Activated CD8-positive, alpha-beta memory T cell treated with anti-CD3 and anti-CD28 coated beads for 4 hours (primary cell): Measurements from ENCODE around the gene COG4.

Source experiments
- DNase-seq, 2 donors: peaks; one replicate each; pipeline ENCODE4 v3.0.0-alpha.2; 2020; ENCODE audit warnings: low read depth in 2 of 2

The COG4 gene

GRCh38 chr16:70480127-70481105 lies 42.9 kb downstream of the COG4 start:
- DNase-seq, result no peak

GRCh38 chr16:70478912-70479341 lies 44.4 kb downstream of the COG4 start:
- no peak for DNase-seq

- no peak for DNase-seq
Measured at GRCh38 chr16:70478169-70478568, 45.2 kb downstream of the COG4 start.

- no peak for DNase-seq
Measured at GRCh38 chr16:70476272-70477020, 46.9 kb downstream of the COG4 start.

GRCh38 chr16:70475054-70475871 lies 48.1 kb downstream of the COG4 start:
- no peak for DNase-seq

- DNase-seq, result no peak
Measured at GRCh38 chr16:70474320-70475053, 48.9 kb downstream of the COG4 start.

- no peak for DNase-seq
Measured at GRCh38 chr16:70473446-70474319, 49.7 kb downstream of the COG4 start.

GRCh38 chr16:70472786-70473433 lies 50.4 kb downstream of the COG4 start:
- DNase-seq, result no peak

GRCh38 chr16:70470927-70471341 lies 52.4 kb downstream of the COG4 start:
- DNase-seq, result no peak

GRCh38 chr16:70470141-70470926 lies 53.0 kb downstream of the COG4 start:
- DNase-seq, result no peak

GRCh38 chr16:70468776-70469525 lies 54.4 kb downstream of the COG4 start:
- no peak for DNase-seq

- no peak for DNase-seq
Measured at GRCh38 chr16:70467608-70468007, 55.7 kb downstream of the COG4 start.

- no peak for DNase-seq
Measured at GRCh38 chr16:70467113-70467512, 56.2 kb downstream of the COG4 start.

- DNase-seq, result no peak
Measured at GRCh38 chr16:70466805-70467076, 56.6 kb downstream of the COG4 start.

GRCh38 chr16:70465999-70466804 lies 57.2 kb downstream of the COG4 start:
- no peak for DNase-seq

- no peak for DNase-seq
Measured at GRCh38 chr16:70463235-70463634, 60.1 kb downstream of the COG4 start.

- no peak for DNase-seq
Measured at GRCh38 chr16:70460737-70461261, 62.6 kb downstream of the COG4 start.
